CD8-positive, alpha-beta memory T cell (primary cell): Measurements from ENCODE around the gene EIF4ENIF1. TPM values are rescaled to one million over a fixed set of nuclear protein-coding genes. Genes with fewer than 3 reads are reported as not detected.

Experiments used
- CTCF ChIA-PET: fragments of 350-600 bp; sonication (Branson Sonifier 250); formaldehyde crosslinking; loops from one replicate; lab custom pipeline; 2021; ENCODE audit warnings: antibody characterized with exemption; lab: Charles Lee
- POLR2A ChIA-PET: fragments of 350-600 bp; sonication (Branson Sonifier 250); formaldehyde crosslinking; loops from one replicate; lab custom pipeline; 2021; ENCODE audit warnings: antibody characterized with exemption; lab: Charles Lee
- DNase-seq, 5 donors: peaks; one replicate each; pipeline versions ENCODE4 v3.0.0 to v3.0.0-alpha.2; 2020 to 2022; ENCODE audit warnings: mixed read lengths in 1 of 5
- H3K27ac ChIP-seq: one replicate; pipeline ENCODE4 v1.7.0; 2013; ENCODE audit warnings: low read depth, mild to moderate bottlenecking, low read length, moderate library complexity
- H3K27me3 ChIP-seq: 2 replicates; pipeline ENCODE4 v1.7.0; 2013; ENCODE audit warnings: low read length, mild to moderate bottlenecking; ENCODE audit not compliant: insufficient read depth, poor library complexity, severe bottlenecking
- H3K36me3 ChIP-seq: 2 replicates; pipeline ENCODE4 v1.7.0; 2013; ENCODE audit warnings: mild to moderate bottlenecking, low read length, moderate library complexity; ENCODE audit not compliant: insufficient read depth
- H3K4me1 ChIP-seq: 2 replicates; pipeline ENCODE4 v1.7.0; 2013; ENCODE audit warnings: mild to moderate bottlenecking, low read length, moderate library complexity; ENCODE audit not compliant: insufficient read depth
- H3K4me3 ChIP-seq: 2 replicates; pipeline ENCODE4 v1.7.0; 2013; ENCODE audit warnings: mild to moderate bottlenecking, low read length
- H3K9me3 ChIP-seq: 2 replicates; pipeline ENCODE4 v1.7.0; 2013; ENCODE audit warnings: mild to moderate bottlenecking, low read length
- H3K27ac Mint-ChIP-seq, 8 donors: one replicate each; pipeline ENCODE4 v1.8.0; 2020 to 2021; ENCODE audit warnings: mixed read lengths in 8 of 8, mild to moderate bottlenecking in 6 of 8, inconsistent platforms in 3 of 8, moderate library complexity in 3 of 8
- H3K27me3 Mint-ChIP-seq, 2 donors: one replicate each; pipeline ENCODE4 v1.8.0; 2020 to 2021; ENCODE audit warnings: mixed read lengths in 2 of 2, mild to moderate bottlenecking in 1 of 2, moderate library complexity in 1 of 2
- H3K36me3 Mint-ChIP-seq, 3 donors: one replicate each; pipeline ENCODE4 v1.8.0; 2020 to 2021; ENCODE audit warnings: mixed read lengths in 3 of 3, inconsistent platforms in 1 of 3, mild to moderate bottlenecking in 1 of 3
- H3K4me1 Mint-ChIP-seq, 3 donors: one replicate each; pipeline ENCODE4 v1.8.0; 2020 to 2021; ENCODE audit warnings: mixed read lengths in 3 of 3, inconsistent platforms in 1 of 3, mild to moderate bottlenecking in 1 of 3
- H3K4me3 Mint-ChIP-seq, 7 donors: one replicate each; pipeline ENCODE4 v1.8.0; 2020 to 2021; ENCODE audit warnings: mixed read lengths in 7 of 7, mild to moderate bottlenecking in 6 of 7, moderate library complexity in 4 of 7, inconsistent platforms in 2 of 7
- H3K9me3 Mint-ChIP-seq, 5 donors: one replicate each; pipeline ENCODE4 v1.8.0; 2020 to 2022; ENCODE audit warnings: mixed read lengths in 5 of 5, mild to moderate bottlenecking in 3 of 5, moderate library complexity in 2 of 5, inconsistent platforms in 1 of 5
- polyA plus RNA-seq: library from polyadenylated mRNA; unstranded; fragments of 300-500 nt; fragmentation: Illumina TruSeq; gene quantifications from one replicate; pipeline ENCODE4 v1.2.3, GENCODE V29; 2021
- total RNA-seq, 2 experiments: library from RNA; stranded (reverse); gene quantifications; one replicate each; pipeline ENCODE4 v1.2.3, GENCODE V29; 2021

The EIF4ENIF1 gene
- total and polyA plus RNA-seq, 3 experiments from 2014 or later: 14.0 to 53.5 (median 52.1) TPM

DNA sequence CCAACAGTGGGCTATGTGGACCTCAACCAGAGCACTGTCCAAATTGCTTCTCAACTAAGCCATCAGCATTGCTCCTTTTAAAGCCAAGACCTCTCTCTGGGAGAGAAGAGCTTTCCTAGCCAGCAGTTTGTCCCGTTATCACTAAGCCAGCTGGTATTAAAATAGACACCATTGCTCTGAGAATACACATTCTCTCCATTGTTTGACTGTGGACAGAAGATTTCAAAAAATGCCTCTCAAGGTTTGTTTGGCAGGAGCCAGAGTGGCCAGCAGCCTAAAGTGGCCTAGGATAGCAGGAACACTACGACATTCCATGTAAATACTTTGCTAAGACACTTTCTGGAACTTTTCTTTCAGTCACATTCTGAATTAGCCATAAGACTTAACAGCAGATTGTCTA, 41.3 kb downstream of the EIF4ENIF1 start:
- no peaks in the 10 kb centered on the region for H3K4me1 ChIP-seq
- no peaks in the 10 kb centered on the region for H3K27me3 ChIP-seq
- CTCF ChIA-PET: interaction anchor here (1.1 to 1.9 kb wide), 2 partner anchors 9 to 11 kb away, joined by 3 to 4 read pairs; no protein-coding TSS in a partner anchor
- Mint-ChIP-seq H3K36me3 (peaks cover 0 to 69% (median 1%) of the 10 kb centered on the region in 3 donors), H3K9me3 (no peaks in the 10 kb centered on the region), H3K27me3 (no peaks in the 10 kb centered on the region), H3K4me1 (peaks cover 0 to 1% (median 0%) of the 10 kb centered on the region in 3 donors), H3K27ac (peak overlapping the region in 3 of 8 donors; percentile 42 to 66 (median 47)), H3K4me3 (no peak overlapping the region)
- POLR2A ChIA-PET: no interaction called here
- DNase-seq: no peak
- H3K4me3 ChIP-seq: no peak overlapping the region
- peaks cover 20% of the 10 kb centered on the region for H3K36me3 ChIP-seq
- no peaks in the 10 kb centered on the region for H3K9me3 ChIP-seq
- no peak overlapping the region for H3K27ac ChIP-seq

DNA sequence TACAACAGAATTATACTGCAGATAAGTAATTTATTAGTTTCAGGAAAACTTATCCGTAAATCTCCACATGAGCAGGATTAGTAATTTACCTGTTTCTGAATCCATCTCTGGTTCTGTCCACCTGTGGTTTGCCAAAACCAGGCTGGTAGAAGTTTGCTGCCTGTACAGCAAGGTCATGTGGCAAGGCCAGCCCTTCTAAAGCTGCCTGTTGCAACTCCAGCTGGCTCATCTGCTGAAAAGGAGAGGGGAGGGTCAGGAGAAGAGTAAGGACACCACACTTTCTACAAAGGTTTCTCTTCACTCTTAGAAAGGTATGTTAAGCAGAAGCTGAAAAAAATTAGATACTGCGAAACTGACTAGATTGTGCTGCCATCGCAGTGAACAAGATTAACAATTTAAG, 42.3 kb downstream of the EIF4ENIF1 start:
- H3K4me3 Mint-ChIP-seq: no peak overlapping the region
- CTCF ChIA-PET: interaction anchor here (0.8 to 1.9 kb wide), 2 partner anchors 12 to 153 kb away, joined by 3 to 4 read pairs; no protein-coding TSS in a partner anchor
- H3K4me1 Mint-ChIP-seq: peaks cover 0 to 1% (median 0%) of the 10 kb centered on the region in 3 donors
- H3K27me3 ChIP-seq: no peaks in the 10 kb centered on the region
- no peaks in the 10 kb centered on the region for H3K9me3 Mint-ChIP-seq
- DNase-seq: no peak
- peaks cover 20% of the 10 kb centered on the region for H3K36me3 ChIP-seq
- H3K27ac ChIP-seq: no peak overlapping the region
- no peaks in the 10 kb centered on the region for H3K4me1 ChIP-seq
- peaks cover 0 to 73% (median 6%) of the 10 kb centered on the region in 3 donors for H3K36me3 Mint-ChIP-seq
- H3K27ac Mint-ChIP-seq: no peak overlapping the region
- H3K27me3 Mint-ChIP-seq: no peaks in the 10 kb centered on the region
- H3K4me3 ChIP-seq: no peak overlapping the region
- no peaks in the 10 kb centered on the region for H3K9me3 ChIP-seq
- POLR2A ChIA-PET: interaction anchor here (0.5 kb wide), 1 partner anchor 121 kb away, joined by 5 read pairs; no protein-coding TSS in a partner anchor

GRCh38 chr22:31446767-31447166, 42.9 kb downstream of the EIF4ENIF1 start:
- peaks cover 0 to 73% (median 6%) of the 10 kb centered on the region in 3 donors for H3K36me3 Mint-ChIP-seq
- DNase-seq: no peak
- no peak overlapping the region for H3K4me3 ChIP-seq
- H3K36me3 ChIP-seq: peaks cover 26% of the 10 kb centered on the region
- H3K27ac Mint-ChIP-seq: no peak overlapping the region
- no peaks in the 10 kb centered on the region for H3K4me1 ChIP-seq
- peaks cover 0 to 1% (median 0%) of the 10 kb centered on the region in 3 donors for H3K4me1 Mint-ChIP-seq
- no peaks in the 10 kb centered on the region for H3K27me3 Mint-ChIP-seq
- H3K27me3 ChIP-seq: no peaks in the 10 kb centered on the region
- CTCF ChIA-PET: interaction anchor here (1.9 kb wide), 1 partner anchor 13 kb away, joined by 4 read pairs; no protein-coding TSS in a partner anchor
- H3K4me3 Mint-ChIP-seq: no peak overlapping the region
- no peaks in the 10 kb centered on the region for H3K9me3 Mint-ChIP-seq
- no peak overlapping the region for H3K27ac ChIP-seq
- H3K9me3 ChIP-seq: no peaks in the 10 kb centered on the region
- POLR2A ChIA-PET: interaction anchor here (0.5 kb wide), 1 partner anchor 121 kb away, joined by 5 read pairs; no protein-coding TSS in a partner anchor

- Mint-ChIP-seq H3K27me3 (no peaks in the 10 kb centered on the region), H3K9me3 (no peaks in the 10 kb centered on the region), H3K27ac (peak overlapping the region in 2 of 8 donors; percentile 23 to 65), H3K4me1 (peaks cover 0 to 1% (median 0%) of the 10 kb centered on the region in 3 donors), H3K36me3 (peaks cover 0 to 77% (median 6%) of the 10 kb centered on the region in 3 donors), H3K4me3 (no peak overlapping the region)
- Histone ChIP-seq H3K9me3 (no peaks in the 10 kb centered on the region), H3K36me3 (peaks cover 28% of the 10 kb centered on the region), H3K27ac (no peak overlapping the region), H3K27me3 (no peaks in the 10 kb centered on the region), H3K4me1 (no peaks in the 10 kb centered on the region), H3K4me3 (no peak overlapping the region)
- CTCF ChIA-PET: interaction anchor here (0.6 kb wide), 1 partner anchor 188 kb away, joined by 3 read pairs; no protein-coding TSS in a partner anchor
- POLR2A ChIA-PET: interaction anchor here (0.6 kb wide), 1 partner anchor 172 kb away, joined by 5 read pairs; no protein-coding TSS in a partner anchor
- no peak for DNase-seq
These were observed 43.4 kb downstream of the EIF4ENIF1 start for GRCh38 chr22:31446208-31446607.

- Histone ChIP-seq H3K36me3 (peaks cover 28% of the 10 kb centered on the region), H3K4me3 (no peak overlapping the region), H3K27ac (no peak overlapping the region), H3K4me1 (no peaks in the 10 kb centered on the region), H3K27me3 (no peaks in the 10 kb centered on the region), H3K9me3 (no peaks in the 10 kb centered on the region)
- Mint-ChIP-seq H3K4me3 (no peak overlapping the region), H3K4me1 (peaks cover 0 to 1% (median 0%) of the 10 kb centered on the region in 3 donors), H3K9me3 (no peaks in the 10 kb centered on the region), H3K27ac (peak overlapping the region in 4 of 8 donors; percentile 6 to 70 (median 36)), H3K36me3 (peaks cover 0 to 82% (median 6%) of the 10 kb centered on the region in 3 donors), H3K27me3 (no peaks in the 10 kb centered on the region)
- ChIA-PET CTCF (interaction anchor here (0.6 kb wide), 1 partner anchor 188 kb away, joined by 3 read pairs; no protein-coding TSS in a partner anchor), POLR2A (interaction anchor here (0.6 kb wide), 1 partner anchor 172 kb away, joined by 5 read pairs; no protein-coding TSS in a partner anchor)
- no peak for DNase-seq
These were observed 44.0 kb downstream of the EIF4ENIF1 start for GRCh38 chr22:31445642-31446041.

GRCh38 chr22:31443516-31443915, 46.1 kb downstream of the EIF4ENIF1 start:
- no peaks in the 10 kb centered on the region for H3K9me3 ChIP-seq
- peak overlapping the region in 4 of 8 donors; percentile 10 to 80 (median 37) for H3K27ac Mint-ChIP-seq
- no peak overlapping the region for H3K27ac ChIP-seq

GRCh38 chr22:31442768-31443489, 46.7 kb downstream of the EIF4ENIF1 start:
- Mint-ChIP-seq H3K27me3 (no peaks in the 10 kb centered on the region), H3K4me1 (no peaks in the 10 kb centered on the region), H3K9me3 (no peaks in the 10 kb centered on the region), H3K27ac (peak overlapping the region in 3 of 8 donors; percentile 27 to 66 (median 58)), H3K36me3 (peaks cover 0 to 89% (median 9%) of the 10 kb centered on the region in 3 donors), H3K4me3 (no peak overlapping the region)
- Histone ChIP-seq H3K9me3 (no peaks in the 10 kb centered on the region), H3K36me3 (peaks cover 40% of the 10 kb centered on the region), H3K4me1 (no peaks in the 10 kb centered on the region), H3K27me3 (no peaks in the 10 kb centered on the region), H3K27ac (no peak overlapping the region), H3K4me3 (no peak overlapping the region)
- DNase-seq: no peak
- POLR2A ChIA-PET: no interaction called here
- CTCF ChIA-PET: no interaction called here

More at GRCh38 chr22:31443516-31443915, 46.1 kb downstream of the EIF4ENIF1 start:
- Mint-ChIP-seq H3K36me3 (peaks cover 0 to 89% (median 7%) of the 10 kb centered on the region in 3 donors), H3K9me3 (no peaks in the 10 kb centered on the region), H3K4me1 (no peaks in the 10 kb centered on the region), H3K4me3 (no peak overlapping the region), H3K27me3 (no peaks in the 10 kb centered on the region)
- H3K4me1 ChIP-seq: no peaks in the 10 kb centered on the region
- no peak overlapping the region for H3K4me3 ChIP-seq
- H3K36me3 ChIP-seq: peaks cover 40% of the 10 kb centered on the region
- ChIA-PET CTCF (no interaction called here), POLR2A (interaction anchor here (0.7 kb wide), 1 partner anchor 296 kb away, joined by 9 read pairs; no protein-coding TSS in a partner anchor)
- H3K27me3 ChIP-seq: no peaks in the 10 kb centered on the region
- DNase-seq: no peak
